GM18508 (cell line): ENCODE measurements around the gene FCSK.

Source experiments
- ATAC-seq: cut with Tn5 transposase; IDR thresholded peaks from one replicate; pipeline ENCODE4 v1.9.1; 2021; ENCODE audit warnings: moderate number of reproducible peaks; ENCODE audit not compliant: insufficient read depth, unreplicated experiment

Gene FCSK

DNA sequence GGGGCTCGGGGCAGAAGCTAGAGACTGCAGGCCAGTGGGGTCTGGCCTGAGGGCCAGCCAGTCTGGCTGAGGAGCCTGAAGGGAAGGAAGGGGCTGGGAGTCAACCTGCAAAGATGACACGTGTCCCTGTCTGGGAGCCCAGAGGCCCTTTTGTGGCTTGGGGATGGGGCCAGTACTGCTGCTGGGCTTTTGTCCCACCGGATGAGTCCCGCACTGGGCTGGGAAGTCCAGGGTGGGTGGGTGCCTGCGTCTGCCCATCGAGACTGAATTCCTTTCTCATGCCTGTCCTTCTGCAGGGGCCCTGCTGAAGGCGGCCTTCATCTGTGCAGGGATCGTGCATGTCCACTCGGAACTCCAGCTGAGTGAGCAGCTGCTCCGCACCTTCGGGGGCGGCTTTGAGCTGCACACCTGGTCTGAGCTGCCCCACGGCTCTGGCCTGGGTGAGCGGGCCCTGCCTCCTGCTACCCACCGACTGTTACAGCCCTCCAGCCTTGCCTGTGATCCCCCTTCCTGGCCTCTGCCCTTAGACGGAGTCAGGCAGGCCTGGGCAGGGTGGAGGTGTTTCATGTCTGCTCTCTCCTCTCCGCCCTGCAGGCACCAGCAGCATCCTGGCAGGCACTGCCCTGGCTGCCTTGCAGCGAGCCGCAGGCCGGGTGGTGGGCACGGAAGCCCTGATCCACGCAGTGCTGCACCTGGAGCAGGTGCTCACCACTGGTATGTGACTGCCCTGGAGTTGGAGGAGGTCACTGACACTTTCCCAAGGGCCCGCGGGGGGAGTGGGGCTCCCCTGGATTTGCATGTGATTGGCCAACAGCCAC lies 20.9 kb downstream of the FCSK start:
- no peak for ATAC-seq

DNA sequence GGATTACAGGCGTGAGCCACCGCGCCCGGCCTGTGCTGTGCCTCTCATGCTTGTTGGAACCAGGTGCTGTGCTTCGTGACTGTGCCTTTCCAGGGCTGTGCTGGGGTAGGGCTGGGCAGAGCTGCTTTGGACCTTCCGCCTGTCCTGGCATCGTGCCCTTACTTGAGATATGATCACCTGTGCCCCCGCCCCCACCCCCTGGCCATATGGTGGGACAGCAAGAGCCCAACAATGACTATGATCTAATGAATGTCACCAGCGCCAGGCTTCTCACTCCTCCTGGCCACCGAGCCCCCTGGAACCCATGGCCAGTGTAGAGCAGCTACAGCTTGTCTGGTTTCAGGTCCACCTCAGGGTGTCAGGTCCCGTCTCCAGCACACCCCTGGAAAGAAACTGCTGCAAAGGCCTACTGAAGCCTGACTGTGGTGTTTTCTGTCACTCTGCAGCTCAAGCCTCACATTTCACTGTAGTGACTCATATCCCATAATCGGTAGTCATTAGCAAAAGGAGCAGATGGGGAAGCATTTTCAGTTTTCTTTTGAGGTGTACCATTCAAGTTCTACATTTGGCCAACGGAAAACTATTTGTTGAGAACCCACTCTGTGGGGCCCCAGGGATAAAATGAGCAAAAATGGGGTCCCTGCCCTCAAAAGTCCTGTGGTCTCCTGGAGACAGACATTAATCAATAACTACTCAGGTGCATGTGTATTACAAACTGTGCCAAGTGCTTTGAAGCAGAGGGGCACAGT lies 22.1 kb downstream of the FCSK start:
- ATAC-seq: peak; percentile 85

DNA sequence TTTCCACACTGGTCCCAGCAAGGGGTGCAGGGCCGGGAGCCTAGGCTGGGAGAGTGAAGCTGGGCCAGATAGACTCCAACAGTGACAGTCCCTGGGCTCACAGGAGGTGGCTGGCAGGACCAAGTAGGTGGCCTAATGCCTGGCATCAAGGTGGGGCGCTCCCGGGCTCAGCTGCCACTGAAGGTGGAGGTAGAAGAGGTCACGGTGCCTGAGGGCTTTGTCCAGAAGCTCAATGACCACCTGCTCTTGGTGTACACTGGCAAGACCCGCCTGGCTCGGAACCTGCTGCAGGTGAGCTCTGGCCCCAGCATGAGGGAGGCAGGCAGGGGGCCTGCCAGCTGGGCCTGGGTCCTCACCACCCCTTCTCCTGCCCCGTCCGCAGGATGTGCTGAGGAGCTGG lies 23.8 kb downstream of the FCSK start:
- no peak for ATAC-seq

DNA sequence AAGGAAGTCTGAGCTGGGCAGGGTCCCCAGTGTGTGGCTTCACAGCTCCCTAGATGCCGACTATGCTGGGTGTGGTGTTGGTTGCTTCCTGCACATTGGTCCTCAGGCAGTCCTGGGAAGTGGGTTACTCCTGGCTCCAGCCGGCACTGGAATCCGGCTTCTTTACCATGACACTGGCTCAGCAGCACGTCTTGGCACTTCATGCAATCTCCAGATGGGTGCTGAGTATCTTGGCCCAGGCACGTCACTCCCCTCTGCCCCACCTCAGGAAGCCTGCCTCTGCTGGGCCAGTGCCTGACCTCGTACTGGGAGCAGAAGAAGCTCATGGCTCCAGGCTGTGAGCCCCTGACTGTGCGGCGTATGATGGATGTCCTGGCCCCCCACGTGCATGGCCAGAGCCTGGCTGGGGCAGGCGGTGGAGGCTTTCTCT lies 24.5 kb downstream of the FCSK start:
- no peak for ATAC-seq

DNA sequence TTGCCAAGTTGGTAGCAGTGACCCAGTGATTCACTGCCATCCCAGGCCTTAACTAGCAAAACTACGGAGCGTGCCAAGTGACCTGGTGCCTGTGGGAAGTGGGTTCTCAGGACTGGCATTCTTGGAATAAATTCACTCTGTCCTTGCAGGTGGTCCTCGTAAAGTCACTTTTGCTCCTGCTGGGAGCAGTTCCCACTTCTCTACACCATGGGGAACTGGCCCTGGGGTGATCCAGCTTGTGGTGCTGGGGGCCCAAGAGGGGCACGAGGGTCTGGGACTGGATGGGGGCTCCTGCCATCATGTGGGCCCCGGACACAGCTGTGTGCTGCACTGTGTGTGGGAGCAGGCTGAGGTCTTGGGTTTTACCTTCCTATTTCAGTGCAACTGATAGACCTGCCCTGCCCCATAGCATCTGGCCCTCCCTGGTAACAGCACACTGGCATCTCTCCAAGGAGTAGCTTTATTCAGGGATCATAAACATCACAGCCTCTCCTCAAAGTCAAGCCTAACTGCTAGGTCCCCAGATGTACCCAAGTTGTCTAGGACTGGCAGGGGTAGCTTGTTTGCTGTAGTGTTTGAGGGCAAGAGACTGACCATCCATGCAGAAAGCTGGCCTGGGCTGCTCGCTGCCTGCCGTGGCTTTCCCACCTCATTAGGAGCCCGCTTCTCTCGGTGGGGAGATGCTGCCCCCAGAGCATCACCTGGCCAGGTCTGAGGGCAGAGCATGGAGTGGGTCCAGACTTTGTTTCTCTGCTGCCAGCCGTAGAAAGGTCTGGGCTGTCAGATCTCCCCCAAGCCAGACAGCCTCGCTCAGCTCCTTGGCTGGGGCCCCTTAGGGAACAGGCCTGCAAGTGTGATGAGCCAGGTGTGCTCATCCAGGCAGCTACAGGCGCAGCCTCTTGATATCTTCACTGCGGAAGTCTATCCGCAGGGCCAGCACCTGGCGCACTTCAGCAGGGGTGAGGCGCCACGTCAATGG lies 26.0 kb downstream of the FCSK start:
- ATAC-seq: no peak

DNA sequence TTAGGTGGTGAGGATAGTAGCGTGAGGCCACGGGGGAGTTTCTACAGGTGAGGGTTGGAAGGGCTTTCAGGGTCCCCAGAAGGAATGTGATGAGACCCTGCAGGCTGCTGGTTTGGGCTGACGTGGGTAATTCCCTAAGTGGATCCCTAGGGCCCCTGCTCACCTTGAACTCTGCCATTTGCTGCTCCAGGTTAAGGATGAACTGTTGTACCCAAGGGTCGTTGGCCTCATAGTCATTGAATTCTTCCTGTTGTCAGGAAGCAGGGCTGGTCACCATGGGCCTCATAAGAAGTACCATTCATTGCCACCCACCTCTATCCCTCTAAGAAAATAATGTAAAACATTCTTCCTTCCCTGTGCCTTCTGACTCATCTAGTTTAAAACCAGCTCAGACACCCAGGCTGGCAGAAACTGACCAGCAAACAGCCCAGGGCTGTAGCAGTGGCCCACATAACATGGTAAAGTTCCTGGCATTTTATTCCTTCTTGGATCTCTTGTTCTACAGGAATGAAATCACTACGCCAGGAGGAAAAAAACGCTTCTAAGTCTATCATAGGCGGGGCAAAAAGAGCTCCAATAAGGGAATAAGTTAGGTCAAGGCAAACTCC lies 27.6 kb downstream of the FCSK start:
- no peak for ATAC-seq

DNA sequence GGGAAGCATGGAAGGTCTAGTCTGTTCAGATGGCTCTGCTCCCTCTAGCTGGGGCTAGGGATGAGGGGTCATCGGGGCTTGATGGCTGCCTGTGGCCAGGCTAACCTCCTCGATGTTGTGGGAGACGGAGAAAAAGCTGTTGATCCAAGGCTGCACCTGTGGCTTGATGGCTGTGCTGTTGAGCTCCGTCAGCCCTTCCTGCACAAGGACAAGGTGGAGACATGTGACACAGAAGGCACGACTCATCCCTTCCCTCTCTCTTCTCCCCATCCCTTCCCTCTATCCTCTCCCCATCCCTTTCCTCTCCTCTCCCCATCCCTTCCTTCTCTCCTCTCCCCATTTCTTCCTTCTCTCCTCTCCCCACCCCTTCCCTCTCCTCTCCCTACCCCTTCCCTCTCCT lies 28.2 kb downstream of the FCSK start:
- no peak for ATAC-seq

DNA sequence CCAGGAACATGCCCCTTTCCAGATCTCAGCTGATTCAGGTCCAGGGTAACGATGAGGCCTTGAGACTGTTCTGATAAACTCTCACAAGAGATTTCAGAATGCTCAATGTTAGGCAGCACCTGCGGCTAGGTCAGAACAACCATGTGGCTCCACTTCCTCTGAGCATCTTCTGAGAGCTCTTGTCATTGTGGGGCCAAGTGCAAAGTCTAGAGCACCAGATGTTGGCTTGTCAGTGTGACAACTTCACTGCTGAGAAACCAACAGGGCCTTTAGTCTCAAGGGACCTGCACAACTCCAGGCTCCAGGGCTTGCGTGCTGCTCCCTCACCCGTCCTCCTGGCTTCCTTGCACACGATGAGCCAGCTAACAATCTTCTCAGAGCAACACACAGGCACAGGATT lies 29.0 kb downstream of the FCSK start:
- ATAC-seq: no peak

DNA sequence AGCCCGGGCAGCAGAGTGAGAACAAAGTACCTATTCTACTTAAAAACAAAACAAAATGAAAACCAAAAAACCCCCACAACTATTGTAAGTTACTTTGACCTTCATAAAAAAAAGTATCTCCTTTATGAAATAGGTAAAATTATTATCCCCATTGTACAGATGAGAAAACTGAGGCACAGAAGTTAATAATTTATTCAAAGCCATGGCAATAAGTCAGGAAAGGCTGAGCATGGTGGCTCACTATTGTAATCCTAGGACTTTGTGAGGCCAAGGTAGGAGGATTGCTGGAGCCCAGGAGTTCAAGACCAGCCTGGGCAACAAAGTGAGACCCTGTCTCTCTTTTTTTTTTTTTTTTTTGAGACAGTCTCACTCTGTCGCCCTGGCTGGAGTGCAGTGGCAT lies 30.5 kb downstream of the FCSK start:
- no peak for ATAC-seq

DNA sequence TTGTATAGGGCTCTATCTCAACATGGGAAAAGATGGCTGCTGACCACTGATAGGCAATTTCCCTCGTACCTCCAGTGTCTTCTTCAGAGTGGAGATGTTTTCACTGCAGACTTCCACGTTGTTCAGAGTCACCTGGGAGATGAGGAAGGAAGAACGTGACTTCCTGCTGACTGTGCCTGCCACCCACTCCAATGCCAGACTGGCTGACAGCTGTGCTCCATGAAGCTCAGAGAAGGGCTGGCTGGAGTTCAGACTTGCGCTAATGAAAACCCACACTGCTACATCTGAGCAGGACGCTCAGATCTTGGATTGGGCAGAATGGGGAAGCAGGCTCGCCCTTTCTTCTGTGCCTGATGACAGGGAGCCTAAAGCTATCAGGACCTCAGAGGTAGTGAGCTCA lies 35.9 kb downstream of the FCSK start:
- no peak for ATAC-seq

DNA sequence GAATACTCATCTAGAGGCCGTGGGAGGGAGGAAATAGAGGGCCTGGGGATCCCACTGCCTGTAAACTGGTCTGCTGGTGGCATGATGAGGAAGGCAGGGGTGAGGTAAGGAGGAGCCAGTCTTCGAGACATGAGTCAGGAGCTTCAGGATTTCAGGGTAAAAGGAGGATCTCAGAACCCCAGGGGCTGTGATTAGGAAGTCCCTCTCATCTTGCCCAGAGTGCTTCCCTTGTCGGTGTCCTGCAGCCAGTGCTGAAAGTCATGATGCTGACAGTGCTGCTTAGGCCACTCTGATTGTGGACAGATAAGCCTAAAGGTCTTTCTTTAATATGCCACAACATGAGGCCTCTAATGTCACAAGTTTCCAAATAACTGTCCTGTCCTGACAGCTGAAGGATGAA lies 39.4 kb downstream of the FCSK start:
- ATAC-seq: no peak

DNA sequence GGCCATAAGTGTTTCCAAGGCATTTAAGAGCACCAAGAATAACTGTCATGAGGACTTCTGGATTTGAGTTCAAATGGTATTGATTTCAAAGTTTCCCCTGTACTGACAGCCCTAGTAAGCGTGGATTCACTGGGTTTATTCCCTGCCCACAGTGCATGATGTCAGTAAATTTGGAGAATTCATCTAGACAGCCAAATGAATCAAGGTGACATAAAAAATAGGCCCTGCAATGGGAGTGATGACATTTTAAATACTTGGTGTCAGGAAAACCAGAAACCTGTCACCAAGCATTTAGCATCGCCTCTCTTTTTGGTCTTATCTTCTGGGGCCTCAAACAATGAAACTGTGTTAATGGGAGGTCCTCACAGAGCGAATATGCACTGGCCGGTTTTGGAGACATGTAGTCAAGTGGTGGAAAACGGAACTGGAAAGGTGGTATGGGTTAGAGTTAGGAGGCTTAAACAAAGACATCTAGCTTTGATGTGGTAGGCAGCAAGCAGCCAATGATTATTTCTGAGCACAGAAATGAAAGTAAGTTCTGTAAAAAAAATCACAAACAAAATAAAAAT lies 39.9 kb downstream of the FCSK start:
- no peak for ATAC-seq

DNA sequence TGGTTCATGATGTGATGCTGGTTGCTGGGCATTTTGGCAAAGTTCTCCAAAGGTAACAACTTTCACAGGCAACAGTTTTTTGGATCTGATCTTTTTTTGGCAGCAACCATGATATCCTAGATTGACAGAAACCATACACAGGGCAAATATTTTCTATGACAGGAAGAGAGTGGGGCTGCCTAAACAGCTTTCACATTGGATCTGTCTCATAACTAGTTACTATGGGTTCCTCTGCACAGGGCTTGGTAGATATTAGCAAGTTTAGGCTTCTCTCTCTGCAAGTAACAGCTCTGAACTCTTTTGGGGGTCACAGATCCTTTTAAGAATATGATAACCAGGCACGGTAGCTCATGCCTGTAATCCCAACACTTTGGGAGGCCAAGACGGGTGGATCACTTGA lies 40.4 kb downstream of the FCSK start:
- no peak for ATAC-seq

DNA sequence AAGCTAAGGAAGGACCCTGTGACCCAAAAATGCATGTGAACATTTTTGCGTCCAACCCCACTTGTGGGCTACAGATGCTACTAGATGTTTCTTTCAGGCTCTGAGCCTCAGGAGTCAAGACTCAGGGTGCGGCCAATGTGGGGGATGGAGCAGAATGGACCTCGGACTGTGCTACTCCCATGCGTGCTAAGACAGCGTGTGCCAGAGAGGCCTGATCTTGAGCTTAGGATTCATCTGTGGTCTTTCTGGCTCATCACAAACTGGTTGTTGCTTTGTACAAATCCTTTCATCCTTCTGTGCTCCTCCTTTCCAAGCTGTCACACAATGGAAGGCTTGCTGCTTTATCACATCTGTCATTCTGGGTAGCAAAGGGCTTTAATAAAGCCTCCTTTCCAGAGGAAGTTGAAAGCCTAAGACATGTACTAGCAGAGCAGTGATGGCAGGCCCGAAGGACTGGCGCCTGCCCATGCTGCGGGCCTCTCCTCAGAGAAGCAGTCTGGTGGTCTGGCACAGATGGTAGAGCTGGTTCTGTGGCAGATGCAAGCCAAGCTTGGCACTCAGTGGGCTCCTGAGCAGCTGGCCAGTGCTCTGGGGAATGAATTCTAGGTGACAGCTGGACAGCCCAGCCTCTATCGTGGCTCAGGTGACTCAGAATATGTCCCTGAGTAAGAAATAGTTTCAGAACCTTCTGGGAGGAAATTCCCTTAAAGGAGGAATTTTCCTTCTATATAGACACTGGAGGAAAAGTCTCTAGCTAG lies 41.2 kb downstream of the FCSK start:
- ATAC-seq: no peak

DNA sequence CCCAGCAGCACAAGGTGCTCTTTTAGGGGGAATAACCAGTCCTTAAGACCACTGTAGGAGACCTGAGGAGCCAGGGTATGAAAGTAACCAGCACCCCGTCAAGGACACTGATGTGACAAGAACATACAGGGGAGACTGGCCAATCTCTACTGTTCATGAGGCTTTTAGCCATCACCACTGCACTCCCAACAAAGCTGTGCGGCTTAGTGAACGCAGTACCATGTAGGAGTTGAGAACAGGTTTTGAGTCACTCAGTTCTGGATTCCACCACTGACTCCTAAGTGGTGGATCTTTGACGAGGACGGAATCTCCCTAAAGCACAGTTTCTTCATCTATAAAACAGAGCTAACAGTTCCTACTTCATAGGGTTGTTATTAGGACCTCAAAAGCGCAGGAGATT lies 42.1 kb downstream of the FCSK start:
- no peak for ATAC-seq

DNA sequence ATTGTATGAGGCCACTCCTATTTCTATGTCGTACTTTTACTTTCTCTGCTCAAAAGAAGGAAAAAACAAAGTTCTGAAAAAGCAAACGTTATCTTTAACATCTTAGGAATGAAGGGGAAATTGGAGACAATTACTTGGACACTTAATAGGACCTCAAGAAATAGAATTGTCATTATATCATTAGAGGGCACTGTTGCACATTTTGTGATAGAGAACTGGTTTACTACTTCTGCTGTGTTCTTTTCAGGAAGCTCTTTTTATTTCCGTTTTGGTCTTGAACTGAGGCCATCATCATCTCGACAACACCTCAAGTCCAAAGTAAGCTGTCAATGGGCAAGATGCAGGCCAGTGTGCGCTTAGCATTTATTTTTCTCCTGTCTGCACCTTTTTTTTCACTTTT lies 54.4 kb downstream of the FCSK start:
- ATAC-seq: no peak

DNA sequence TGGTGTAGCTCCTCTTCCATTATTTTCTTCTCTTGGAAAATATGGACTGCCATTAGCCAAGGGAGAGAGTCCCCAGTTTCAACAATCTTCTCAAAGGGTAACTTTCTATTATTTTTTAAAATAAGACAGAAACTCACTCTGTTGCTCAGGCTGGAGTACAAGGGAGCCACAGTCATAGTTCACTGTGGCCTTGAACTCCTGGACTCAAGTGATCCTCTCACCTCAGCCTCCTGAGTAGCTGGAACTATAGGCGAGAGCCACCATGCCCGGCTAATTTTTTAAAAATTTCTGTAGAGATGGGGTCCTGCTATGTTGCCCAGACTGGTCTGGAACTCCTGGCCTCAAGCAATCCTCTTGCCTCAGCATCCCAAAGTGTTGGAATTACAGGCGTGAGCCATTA lies 55.8 kb downstream of the FCSK start:
- no peak for ATAC-seq

DNA sequence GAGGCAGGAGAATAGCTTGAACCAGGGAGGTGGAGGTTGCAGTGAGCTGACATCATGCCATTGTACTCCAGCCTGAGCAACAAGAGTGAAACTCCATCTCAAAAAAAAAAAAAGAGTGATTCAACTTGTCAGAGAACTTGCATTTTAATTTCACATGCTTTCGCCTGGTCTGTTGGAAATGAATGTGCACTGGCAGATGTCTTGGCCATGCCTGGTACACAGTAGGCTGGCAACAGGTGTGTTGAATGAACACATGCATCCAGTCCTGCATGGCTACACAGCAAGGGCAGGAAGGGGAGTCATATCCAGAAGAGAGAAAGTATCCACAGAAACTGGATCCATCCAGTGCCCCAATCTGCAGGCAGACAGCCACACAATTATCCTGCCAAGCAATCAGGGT lies 57.4 kb downstream of the FCSK start:
- ATAC-seq: no peak

DNA sequence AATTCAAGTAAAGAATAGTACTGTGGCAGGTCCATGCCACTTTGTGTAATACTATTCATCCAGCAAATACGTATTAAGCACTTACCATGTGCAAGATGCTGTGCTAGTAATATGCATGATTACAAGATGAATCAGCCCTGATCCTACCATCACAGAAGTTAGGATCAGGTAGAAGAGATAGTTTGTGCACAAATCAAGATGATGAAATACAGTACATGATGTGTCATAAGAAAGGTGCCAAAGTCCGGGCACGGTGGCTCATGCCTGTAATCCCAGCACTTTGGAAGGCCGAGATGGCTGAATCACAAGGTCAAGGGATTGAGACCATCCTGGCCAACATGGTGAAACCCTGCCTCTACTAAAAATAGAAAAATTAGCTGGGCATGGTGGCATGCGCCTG lies 58.1 kb downstream of the FCSK start:
- ATAC-seq: no peak
